ENCODE data around the gene REXO5. TPM values are rescaled to one million over a fixed set of nuclear protein-coding genes. Genes with fewer than 3 reads are reported as not detected.

The REXO5 gene
- total and polyA plus RNA-seq, 9 of the 15 experiments (the other 6 are each of a cell fraction or from before 2014, with no cell fraction given) = 10.5 to 45.1 (median 25.4) TPM

DNA sequence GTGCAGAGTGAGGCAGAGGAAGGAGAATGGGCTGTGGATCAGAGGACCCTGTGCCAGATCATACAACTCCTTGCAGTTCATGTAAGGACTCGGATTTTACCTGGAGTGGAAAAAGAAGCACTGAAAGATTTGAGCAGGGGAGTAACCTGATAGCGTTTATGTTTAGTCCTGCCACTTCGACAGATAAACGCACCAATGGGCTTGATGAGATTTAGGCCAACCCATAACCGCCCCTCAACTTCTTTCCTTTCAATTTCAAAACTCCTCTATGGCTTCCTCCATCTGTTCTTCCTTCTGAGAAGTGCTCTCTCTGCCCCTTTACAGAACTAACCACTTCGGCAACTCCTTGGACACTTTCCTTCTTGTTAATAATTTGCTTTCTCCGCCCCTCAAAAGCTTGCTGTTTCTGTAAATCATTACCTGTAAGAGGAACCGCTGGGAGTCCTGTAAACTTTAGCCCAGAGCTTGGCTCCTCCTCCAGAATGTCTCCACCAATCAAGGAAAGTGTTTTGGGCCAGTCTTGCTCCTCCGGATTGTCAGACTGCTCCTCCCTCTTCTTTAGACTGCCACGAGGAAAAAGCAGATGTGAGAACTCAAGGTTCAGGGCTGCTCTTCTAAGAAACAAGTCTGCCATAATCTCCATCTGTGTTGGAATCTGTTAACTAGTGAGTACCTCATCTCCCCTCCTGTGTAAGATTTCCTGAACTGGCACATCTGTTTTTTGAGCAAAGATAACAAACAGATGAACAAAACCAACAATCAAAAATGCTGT, 42.7 kb upstream of the REXO5 start, which contains the start of gene ACSM3 (continued):
- peak; percentile 76; the same call in 1 of the 2 replicates for TF ChIP-seq NKRF (IDR thresholded peaks at IDR 0.05; ENCODE audit: borderline replicate concordance)
- no peak for TF ChIP-seq ATF4 (CRISPR knock-in tag; IDR thresholded peaks at IDR 0.05)
- TF ChIP-seq CREB3L1 (IDR thresholded peaks at IDR 0.05; ENCODE audit: borderline replicate concordance, low read depth) = no peak
- TF ChIP-seq, protein P1, sequence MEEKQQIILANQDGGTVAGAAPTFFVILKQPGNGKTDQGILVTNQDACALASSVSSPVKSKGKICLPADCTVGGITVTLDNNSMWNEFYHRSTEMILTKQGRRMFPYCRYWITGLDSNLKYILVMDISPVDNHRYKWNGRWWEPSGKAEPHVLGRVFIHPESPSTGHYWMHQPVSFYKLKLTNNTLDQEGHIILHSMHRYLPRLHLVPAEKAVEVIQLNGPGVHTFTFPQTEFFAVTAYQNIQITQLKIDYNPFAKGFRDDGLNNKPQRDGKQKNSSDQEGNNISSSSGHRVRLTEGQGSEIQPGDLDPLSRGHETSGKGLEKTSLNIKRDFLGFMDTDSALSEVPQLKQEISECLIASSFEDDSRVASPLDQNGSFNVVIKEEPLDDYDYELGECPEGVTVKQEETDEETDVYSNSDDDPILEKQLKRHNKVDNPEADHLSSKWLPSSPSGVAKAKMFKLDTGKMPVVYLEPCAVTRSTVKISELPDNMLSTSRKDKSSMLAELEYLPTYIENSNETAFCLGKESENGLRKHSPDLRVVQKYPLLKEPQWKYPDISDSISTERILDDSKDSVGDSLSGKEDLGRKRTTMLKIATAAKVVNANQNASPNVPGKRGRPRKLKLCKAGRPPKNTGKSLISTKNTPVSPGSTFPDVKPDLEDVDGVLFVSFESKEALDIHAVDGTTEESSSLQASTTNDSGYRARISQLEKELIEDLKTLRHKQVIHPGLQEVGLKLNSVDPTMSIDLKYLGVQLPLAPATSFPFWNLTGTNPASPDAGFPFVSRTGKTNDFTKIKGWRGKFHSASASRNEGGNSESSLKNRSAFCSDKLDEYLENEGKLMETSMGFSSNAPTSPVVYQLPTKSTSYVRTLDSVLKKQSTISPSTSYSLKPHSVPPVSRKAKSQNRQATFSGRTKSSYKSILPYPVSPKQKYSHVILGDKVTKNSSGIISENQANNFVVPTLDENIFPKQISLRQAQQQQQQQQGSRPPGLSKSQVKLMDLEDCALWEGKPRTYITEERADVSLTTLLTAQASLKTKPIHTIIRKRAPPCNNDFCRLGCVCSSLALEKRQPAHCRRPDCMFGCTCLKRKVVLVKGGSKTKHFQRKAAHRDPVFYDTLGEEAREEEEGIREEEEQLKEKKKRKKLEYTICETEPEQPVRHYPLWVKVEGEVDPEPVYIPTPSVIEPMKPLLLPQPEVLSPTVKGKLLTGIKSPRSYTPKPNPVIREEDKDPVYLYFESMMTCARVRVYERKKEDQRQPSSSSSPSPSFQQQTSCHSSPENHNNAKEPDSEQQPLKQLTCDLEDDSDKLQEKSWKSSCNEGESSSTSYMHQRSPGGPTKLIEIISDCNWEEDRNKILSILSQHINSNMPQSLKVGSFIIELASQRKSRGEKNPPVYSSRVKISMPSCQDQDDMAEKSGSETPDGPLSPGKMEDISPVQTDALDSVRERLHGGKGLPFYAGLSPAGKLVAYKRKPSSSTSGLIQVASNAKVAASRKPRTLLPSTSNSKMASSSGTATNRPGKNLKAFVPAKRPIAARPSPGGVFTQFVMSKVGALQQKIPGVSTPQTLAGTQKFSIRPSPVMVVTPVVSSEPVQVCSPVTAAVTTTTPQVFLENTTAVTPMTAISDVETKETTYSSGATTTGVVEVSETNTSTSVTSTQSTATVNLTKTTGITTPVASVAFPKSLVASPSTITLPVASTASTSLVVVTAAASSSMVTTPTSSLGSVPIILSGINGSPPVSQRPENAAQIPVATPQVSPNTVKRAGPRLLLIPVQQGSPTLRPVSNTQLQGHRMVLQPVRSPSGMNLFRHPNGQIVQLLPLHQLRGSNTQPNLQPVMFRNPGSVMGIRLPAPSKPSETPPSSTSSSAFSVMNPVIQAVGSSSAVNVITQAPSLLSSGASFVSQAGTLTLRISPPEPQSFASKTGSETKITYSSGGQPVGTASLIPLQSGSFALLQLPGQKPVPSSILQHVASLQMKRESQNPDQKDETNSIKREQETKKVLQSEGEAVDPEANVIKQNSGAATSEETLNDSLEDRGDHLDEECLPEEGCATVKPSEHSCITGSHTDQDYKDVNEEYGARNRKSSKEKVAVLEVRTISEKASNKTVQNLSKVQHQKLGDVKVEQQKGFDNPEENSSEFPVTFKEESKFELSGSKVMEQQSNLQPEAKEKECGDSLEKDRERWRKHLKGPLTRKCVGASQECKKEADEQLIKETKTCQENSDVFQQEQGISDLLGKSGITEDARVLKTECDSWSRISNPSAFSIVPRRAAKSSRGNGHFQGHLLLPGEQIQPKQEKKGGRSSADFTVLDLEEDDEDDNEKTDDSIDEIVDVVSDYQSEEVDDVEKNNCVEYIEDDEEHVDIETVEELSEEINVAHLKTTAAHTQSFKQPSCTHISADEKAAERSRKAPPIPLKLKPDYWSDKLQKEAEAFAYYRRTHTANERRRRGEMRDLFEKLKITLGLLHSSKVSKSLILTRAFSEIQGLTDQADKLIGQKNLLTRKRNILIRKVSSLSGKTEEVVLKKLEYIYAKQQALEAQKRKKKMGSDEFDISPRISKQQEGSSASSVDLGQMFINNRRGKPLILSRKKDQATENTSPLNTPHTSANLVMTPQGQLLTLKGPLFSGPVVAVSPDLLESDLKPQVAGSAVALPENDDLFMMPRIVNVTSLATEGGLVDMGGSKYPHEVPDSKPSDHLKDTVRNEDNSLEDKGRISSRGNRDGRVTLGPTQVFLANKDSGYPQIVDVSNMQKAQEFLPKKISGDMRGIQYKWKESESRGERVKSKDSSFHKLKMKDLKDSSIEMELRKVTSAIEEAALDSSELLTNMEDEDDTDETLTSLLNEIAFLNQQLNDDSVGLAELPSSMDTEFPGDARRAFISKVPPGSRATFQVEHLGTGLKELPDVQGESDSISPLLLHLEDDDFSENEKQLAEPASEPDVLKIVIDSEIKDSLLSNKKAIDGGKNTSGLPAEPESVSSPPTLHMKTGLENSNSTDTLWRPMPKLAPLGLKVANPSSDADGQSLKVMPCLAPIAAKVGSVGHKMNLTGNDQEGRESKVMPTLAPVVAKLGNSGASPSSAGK (IDR thresholded peaks at IDR 0.05) = peak; percentile 90
- no peak for TF ChIP-seq ZNF140 (CRISPR knock-in tag; IDR thresholded peaks at IDR 0.05)
- TF ChIP-seq GABPB1 (CRISPR knock-in tag; IDR thresholded peaks at IDR 0.05) = 0 out of 2 replicates have a peak, but pooled peaks have one; percentile 28
- no peak for TF ChIP-seq MIER1 (IDR thresholded peaks at IDR 0.05; ENCODE audit: low read depth)
- TF ChIP-seq, protein P2, sequence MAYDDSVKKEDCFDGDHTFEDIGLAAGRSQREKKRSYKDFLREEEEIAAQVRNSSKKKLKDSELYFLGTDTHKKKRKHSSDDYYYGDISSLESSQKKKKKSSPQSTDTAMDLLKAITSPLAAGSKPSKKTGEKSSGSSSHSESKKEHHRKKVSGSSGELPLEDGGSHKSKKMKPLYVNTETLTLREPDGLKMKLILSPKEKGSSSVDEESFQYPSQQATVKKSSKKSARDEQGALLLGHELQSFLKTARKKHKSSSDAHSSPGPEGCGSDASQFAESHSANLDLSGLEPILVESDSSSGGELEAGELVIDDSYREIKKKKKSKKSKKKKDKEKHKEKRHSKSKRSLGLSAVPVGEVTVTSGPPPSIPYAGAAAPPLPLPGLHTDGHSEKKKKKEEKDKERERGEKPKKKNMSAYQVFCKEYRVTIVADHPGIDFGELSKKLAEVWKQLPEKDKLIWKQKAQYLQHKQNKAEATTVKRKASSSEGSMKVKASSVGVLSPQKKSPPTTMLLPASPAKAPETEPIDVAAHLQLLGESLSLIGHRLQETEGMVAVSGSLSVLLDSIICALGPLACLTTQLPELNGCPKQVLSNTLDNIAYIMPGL (CRISPR knock-in tag; IDR thresholded peaks at IDR 0.05) = no peak
